Testis (tissue), 2 donors: ENCODE data around the gene PSME1.

Experiments used
- POLR2A ChIP-seq: fragments of 450-650 bp; IDR thresholded peaks from one replicate; pipeline ENCODE4 v1.6.1; 2017; ENCODE audit warnings: antibody characterized with exemption, mild to moderate bottlenecking, moderate library complexity
- TF ChIP-seq, protein P1 (sequence below), 3 experiments: fragments of 450-650 bp in 2 of 3; fragments of 200-600 bp in 1 of 3; sonication (generic) in 1 of 3; IDR thresholded peaks; one replicate each; pipeline ENCODE4 v1.5.1; 2016 to 2019; ENCODE audit warnings: antibody characterized with exemption in 3 of 3, mild to moderate bottlenecking in 2 of 3, moderate library complexity in 1 of 3

DNA sequence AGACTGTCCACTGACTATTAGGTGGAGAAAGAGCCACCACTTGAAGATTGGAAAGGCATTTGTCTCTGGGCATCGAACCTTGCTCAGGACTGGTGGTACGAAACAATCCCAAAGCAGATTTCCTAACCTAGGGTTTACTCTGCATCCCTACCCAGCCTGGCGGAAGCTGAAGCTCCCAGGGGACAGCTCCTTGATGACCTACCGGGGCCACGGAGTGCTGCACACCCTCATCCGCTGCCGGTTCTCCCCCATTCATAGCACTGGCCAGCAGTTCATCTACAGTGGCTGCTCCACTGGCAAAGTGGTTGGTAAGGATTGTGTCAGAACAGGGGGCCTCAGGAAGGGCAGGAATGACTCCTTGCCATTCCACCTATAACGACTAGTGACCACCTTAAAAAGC is 14.8 kb upstream of the PSME1 start:
- TF ChIP-seq POLR2A: no peak
- TF ChIP-seq, protein P1, sequence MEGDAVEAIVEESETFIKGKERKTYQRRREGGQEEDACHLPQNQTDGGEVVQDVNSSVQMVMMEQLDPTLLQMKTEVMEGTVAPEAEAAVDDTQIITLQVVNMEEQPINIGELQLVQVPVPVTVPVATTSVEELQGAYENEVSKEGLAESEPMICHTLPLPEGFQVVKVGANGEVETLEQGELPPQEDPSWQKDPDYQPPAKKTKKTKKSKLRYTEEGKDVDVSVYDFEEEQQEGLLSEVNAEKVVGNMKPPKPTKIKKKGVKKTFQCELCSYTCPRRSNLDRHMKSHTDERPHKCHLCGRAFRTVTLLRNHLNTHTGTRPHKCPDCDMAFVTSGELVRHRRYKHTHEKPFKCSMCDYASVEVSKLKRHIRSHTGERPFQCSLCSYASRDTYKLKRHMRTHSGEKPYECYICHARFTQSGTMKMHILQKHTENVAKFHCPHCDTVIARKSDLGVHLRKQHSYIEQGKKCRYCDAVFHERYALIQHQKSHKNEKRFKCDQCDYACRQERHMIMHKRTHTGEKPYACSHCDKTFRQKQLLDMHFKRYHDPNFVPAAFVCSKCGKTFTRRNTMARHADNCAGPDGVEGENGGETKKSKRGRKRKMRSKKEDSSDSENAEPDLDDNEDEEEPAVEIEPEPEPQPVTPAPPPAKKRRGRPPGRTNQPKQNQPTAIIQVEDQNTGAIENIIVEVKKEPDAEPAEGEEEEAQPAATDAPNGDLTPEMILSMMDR (IDR thresholded peaks at IDR 0.05): no peak
